HepG2 (cell line): ENCODE data around the gene SLC22A7. TPM values are rescaled to one million over a fixed set of nuclear protein-coding genes. Genes with fewer than 3 reads are reported as not detected.

Experiments
- ATAC-seq: fragments of 200-7000 bp; cut with Tn5 transposase; 3 replicates; pipeline ENCODE4 v1.9.1; 2020; ENCODE audit warnings: mild to moderate bottlenecking, moderate library complexity
- BruUV-seq: library from RNA; stranded (reverse); fragments of 400-500 nt; replicated peaks from 2 replicates; lab custom pipeline; 2021; lab: Mats Ljungman, UMichigan
- CTCF ChIA-PET: fragments of 300-600 bp; formaldehyde crosslinking; extraction: SDS; loops from one replicate; lab custom pipeline; 2021; ENCODE audit warnings: low total read pairs, inconsistent platforms, low intra/inter-chr PET ratio; lab: Yijun Ruan, JAX
- POLR2A ChIA-PET: fragments of 350-600 bp; sonication (Branson Sonifier 250); formaldehyde crosslinking; loops from one replicate; lab custom pipeline; 2020; ENCODE audit warnings: antibody characterized with exemption, inconsistent platforms; lab: Yijun Ruan, JAX
- DNase-seq: peaks from one replicate; pipeline ENCODE4 v3.0.0-alpha.2; 2015; ENCODE audit warnings: low spot score
- FAIRE-seq: peaks from 3 replicates; lab custom pipeline; 2011; peaks lifted over from hg19 to GRCh38; lab: Jason Lieb, UNC
- H2AFZ ChIP-seq: one replicate; pipeline ENCODE4 v1.6.1; 2011; ENCODE audit warnings: low read length, inconsistent platforms
- H3K27ac ChIP-seq: fragments of 300-600 bp; 3 replicates; pipeline ENCODE4 v1.8.0; 2011; ENCODE audit warnings: mixed run types, mild to moderate bottlenecking, mixed read lengths, low read length, inconsistent platforms; ENCODE audit not compliant: insufficient read depth; ENCODE audit errors: extremely low read length
- H3K27me3 ChIP-seq, 2 experiments: fragments of 200-600 bp in 1 of 2; 2 replicates in 1 of 2; 3 replicates in 1 of 2; pipeline versions ENCODE4 v1.6.0 to v1.8.0; 2011; ENCODE audit warnings: low read length in 2 of 2, mild to moderate bottlenecking in 2 of 2, moderate library complexity in 2 of 2, inconsistent platforms in 1 of 2; ENCODE audit not compliant: insufficient read depth in 2 of 2, control insufficient read depth in 1 of 2
- H3K36me3 ChIP-seq, 2 experiments: fragments of 200-600 bp in 1 of 2; replicated peaks in 1 of 2; 2 replicates in 1 of 2; 3 replicates in 1 of 2; pipeline versions ENCODE4 v1.5.1 to v1.8.0; 2011; ENCODE audit warnings: low read length in 2 of 2, inconsistent platforms in 1 of 2; ENCODE audit not compliant: insufficient read depth in 2 of 2, control insufficient read depth in 1 of 2
- H3K4me1 ChIP-seq: 2 replicates; pipeline ENCODE4 v1.5.1; 2012; ENCODE audit warnings: low read length, inconsistent platforms; ENCODE audit not compliant: insufficient read depth
- H3K4me2 ChIP-seq: 2 replicates; pipeline ENCODE4 v1.6.0; 2011; ENCODE audit warnings: low read depth, low read length, inconsistent platforms
- H3K4me3 ChIP-seq, 3 experiments: fragments of 200-600 bp in 1 of 3; sonication (generic), shearing (Covaris generic) in 1 of 3; replicated peaks in 1 of 3; 2 replicates each; pipeline ENCODE4 v1.5.1; 2011 to 2016; ENCODE audit warnings: low read length in 3 of 3, inconsistent platforms in 2 of 3, low read depth in 2 of 3, mild to moderate bottlenecking in 2 of 3, control low read depth in 1 of 3, mixed read lengths in 1 of 3; ENCODE audit not compliant: insufficient read depth in 1 of 3
- H3K79me2 ChIP-seq: one replicate; pipeline ENCODE4 v1.6.1; 2011; ENCODE audit warnings: low read length, inconsistent platforms; ENCODE audit not compliant: insufficient read depth
- H3K9ac ChIP-seq: 2 replicates; pipeline ENCODE4 v1.6.0; 2011; ENCODE audit warnings: mild to moderate bottlenecking, low read depth, low read length, inconsistent platforms; ENCODE audit not compliant: insufficient read depth
- H3K9me3 ChIP-seq: 2 replicates; pipeline ENCODE4 v1.5.1; 2012; ENCODE audit warnings: mild to moderate bottlenecking, low read length
- H4K20me1 ChIP-seq: 2 replicates; pipeline ENCODE4 v1.6.0; 2011; ENCODE audit warnings: inconsistent platforms, mild to moderate bottlenecking, low read length, moderate library complexity; ENCODE audit not compliant: insufficient read depth
- ARNTL ChIP-seq: sonication (generic); formaldehyde crosslinking; IDR thresholded peaks from 2 replicates; pipeline ENCODE4 v1.4.0; 2020; ENCODE audit warnings: mild to moderate bottlenecking, missing genetic modification reagents
- BORCS8-MEF2B ChIP-seq: sonication (generic); formaldehyde crosslinking; IDR thresholded peaks from 2 replicates; pipeline ENCODE4 v1.8.0; 2022; ENCODE audit warnings: mild to moderate bottlenecking, missing genetic modification reagents
- DMAP1 ChIP-seq: IDR thresholded peaks from 2 replicates; pipeline ENCODE4 v1.6.1; 2016
- FOSL2 ChIP-seq: sonication (generic); formaldehyde crosslinking; IDR thresholded peaks from 2 replicates; pipeline ENCODE4 v1.4.0; 2020; ENCODE audit warnings: missing genetic modification reagents
- FOXA3 ChIP-seq: IDR thresholded peaks from 2 replicates; pipeline ENCODE4 v1.6.1; 2016; ENCODE audit warnings: missing genetic modification reagents, missing compliant biosample characterization
- GATAD2A ChIP-seq: IDR thresholded peaks from 2 replicates; pipeline ENCODE4 v1.6.1; 2016
- HNRNPH1 ChIP-seq: fragments of 200-400 bp; formaldehyde crosslinking; optimal IDR thresholded peaks from 2 replicates; pipeline ENCODE3; 2017; ENCODE audit warnings: mild to moderate bottlenecking, low read depth, low read length
- MXD4 ChIP-seq: IDR thresholded peaks from 2 replicates; pipeline ENCODE4 v1.6.1; 2016; ENCODE audit warnings: mild to moderate bottlenecking, missing biosample characterization, missing genetic modification reagents
- NFIB ChIP-seq: sonication (generic); formaldehyde crosslinking; IDR thresholded peaks from 2 replicates; pipeline ENCODE4 v1.9.0; 2021; ENCODE audit warnings: missing genetic modification reagents, mild to moderate bottlenecking, borderline replicate concordance
- PITX1 ChIP-seq: sonication (generic); formaldehyde crosslinking; IDR thresholded peaks from 2 replicates; pipeline ENCODE4 v1.5.1; 2020; ENCODE audit warnings: mild to moderate bottlenecking, missing genetic modification reagents
- POLR2A ChIP-seq, 2 experiments: IDR thresholded peaks; 2 replicates each; pipeline ENCODE4 v1.6.1; 2011; ENCODE audit warnings: low read depth in 2 of 2, low read length in 2 of 2, mild to moderate bottlenecking in 1 of 2, moderate library complexity in 1 of 2; ENCODE audit not compliant: insufficient read depth in 1 of 2
- PRPF4 ChIP-seq: fragments of 200-400 bp; formaldehyde crosslinking; IDR thresholded peaks from 2 replicates; pipeline ENCODE4 v1.6.1; 2016; ENCODE audit warnings: low read length, low read depth; ENCODE audit not compliant: poor library complexity, severe bottlenecking
- RAD21 ChIP-seq: fragments of 450-650 bp; formaldehyde crosslinking; IDR thresholded peaks from 2 replicates; pipeline ENCODE4 v1.5.0; 2020; ENCODE audit warnings: mild to moderate bottlenecking
- RXRB ChIP-seq: IDR thresholded peaks from 2 replicates; pipeline ENCODE4 v1.6.1; 2016; ENCODE audit warnings: borderline replicate concordance, missing genetic modification reagents, missing compliant biosample characterization
- SKI ChIP-seq: fragments of 450-650 bp; IDR thresholded peaks from one replicate; pipeline ENCODE4 v1.6.1; 2018; ENCODE audit warnings: mild to moderate bottlenecking; ENCODE audit not compliant: partially characterized antibody
- ZKSCAN8 ChIP-seq: IDR thresholded peaks from 2 replicates; pipeline ENCODE4 v1.6.1; 2016; ENCODE audit warnings: borderline replicate concordance, missing genetic modification reagents, missing compliant biosample characterization
- ZNF501 ChIP-seq: sonication (generic); formaldehyde crosslinking; IDR thresholded peaks from 2 replicates; pipeline ENCODE4 v1.5.1; 2020; ENCODE audit warnings: mild to moderate bottlenecking, moderate library complexity, missing genetic modification reagents
- ZNF629 ChIP-seq: sonication (generic); formaldehyde crosslinking; conservative IDR thresholded peaks from 2 replicates; pipeline ENCODE4 v1.5.0; 2020; ENCODE audit warnings: missing genetic modification reagents
- ZNF788 ChIP-seq: sonication (generic); formaldehyde crosslinking; IDR thresholded peaks from 2 replicates; pipeline ENCODE4 v1.5.0; 2020; ENCODE audit warnings: mild to moderate bottlenecking, missing genetic modification reagents, borderline replicate concordance
- WGBS: methylation state at CpG from one replicate; pipeline ENCODE4 v1.1.6; 2017; ENCODE audit warnings: low lambda C conversion rate; 5-methylcytosine and 5-hydroxymethylcytosine counted together
- in situ Hi-C: cut with HindIII; loops from 2 replicates; pipeline ENCODE4 v1.10.0; 2017; ENCODE audit warnings: low pct_unique_long_range_greater_than_20kb; ENCODE audit not compliant: extremely low pct_ligation_motif_present
- intact Hi-C: fragments of 100-400 bp; cut with micrococcal nuclease; formaldehyde crosslinking; loops from one replicate; pipeline ENCODE4 v1.10.0; 2022; ENCODE audit not compliant: unreplicated experiment
- polyA plus RNA-seq, 8 experiments: library from polyadenylated mRNA; depleted of rRNA in 3 of 8; stranded (reverse) in 7 of 8; unstranded in 1 of 8; fragments of >200 nt; fragmentation: Illumina TruSeq in 4 of 8; extraction: Trizol in 4 of 8; gene quantifications; 2 replicates each; pipeline versions ENCODE4 v1.2.1 to v1.2.3, GENCODE V29; 2011 to 2016; ENCODE audit warnings: low read depth in 4 of 8, missing spikeins in 1 of 8, mixed read lengths in 1 of 8; ENCODE audit not compliant: insufficient read depth in 1 of 8
- total RNA-seq, 5 experiments: library from RNA; depleted of rRNA; stranded (reverse); fragments of >200 nt; fragmentation: Illumina TruSeq; extraction: Trizol; gene quantifications; 2 replicates each; pipeline ENCODE4 v1.2.3, GENCODE V29; 2016; ENCODE audit warnings: low read depth in 1 of 5
- TF ChIP-seq, protein P1 (sequence below): IDR thresholded peaks from 2 replicates; pipeline ENCODE4 v1.6.1; 2012; ENCODE audit warnings: low read depth, low read length, improper control_type of control experiment
- TF ChIP-seq, protein P2 (sequence below): sonication (generic); formaldehyde crosslinking; IDR thresholded peaks from 2 replicates; pipeline ENCODE4 v1.8.1; 2023; ENCODE audit warnings: mild to moderate bottlenecking, missing genetic modification reagents
- TF ChIP-seq, protein P3 (sequence below): sonication (generic); formaldehyde crosslinking; IDR thresholded peaks from 2 replicates; pipeline ENCODE4 v1.4.0; 2020; ENCODE audit warnings: mild to moderate bottlenecking, missing genetic modification reagents, borderline replicate concordance

Gene SLC22A7
- total and polyA plus RNA-seq, 2 of the 13 experiments (the other 11 are each of a cell fraction or from before 2014, with no cell fraction given), result 5.3 to 22.6 TPM

DNA sequence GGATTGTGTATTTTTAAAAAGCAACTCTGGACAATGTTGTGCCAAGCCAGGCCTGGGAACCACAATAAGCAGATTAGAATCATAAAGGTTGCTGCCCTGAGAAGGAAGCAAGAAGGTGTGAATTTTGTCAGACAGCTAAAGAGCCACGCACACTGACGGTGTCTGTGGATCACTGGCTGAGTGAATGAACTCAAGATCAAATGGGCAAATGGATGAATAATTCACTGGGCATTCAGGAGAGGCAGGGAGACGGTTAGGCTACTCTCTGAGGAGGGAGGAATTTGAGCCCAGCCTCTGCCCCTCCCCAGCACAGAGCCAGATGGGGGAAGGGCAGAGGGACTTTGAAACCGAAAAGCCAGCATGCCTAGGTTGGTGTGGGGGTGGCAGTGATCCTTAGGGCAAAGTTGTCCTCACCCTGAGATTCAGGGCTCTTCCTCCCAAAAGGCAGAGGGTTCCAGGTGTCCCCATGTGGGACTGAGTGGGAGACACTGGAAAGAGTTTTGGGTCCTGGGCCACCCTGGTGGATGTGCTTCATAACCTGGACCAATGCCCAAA is 19.5 kb upstream of the SLC22A7 start:
- intact Hi-C loops, result no loop called here
- TF ChIP-seq HNRNPH1 (no peak), PITX1 (CRISPR knock-in tag) (peak; percentile 83), MXD4 (CRISPR knock-in tag) (no peak), ZNF501 (CRISPR knock-in tag) (peak; percentile 80), PRPF4 (peak; percentile 96), FOXA3 (CRISPR knock-in tag) (peak; percentile 58), ZKSCAN8 (peak; percentile 32; the same call in 1 of the 2 replicates), POLR2A (IDR thresholded peaks at IDR 0.05; ENCODE audit: insufficient read depth in 1 of 2, low read depth in 2 of 2, low read length in 2 of 2) (peak in 1 of 2 experiments; percentile 42; a peak in 1 of 4 replicates), ARNTL (0 out of 2 replicates have a peak, but pooled peaks have one; percentile 24), DMAP1 (CRISPR knock-in tag) (peak; percentile 32; the same call in 1 of the 2 replicates), FOSL2 (CRISPR knock-in tag) (peak; percentile 69), RAD21 (CRISPR knock-in tag) (0 out of 2 replicates have a peak, but pooled peaks have one; percentile 46), NFIB (CRISPR knock-in tag) (no peak; the same call in 1 of the 2 replicates), SKI (peak; percentile 66), RXRB (CRISPR knock-in tag) (peak; percentile 65; the same call in 1 of the 2 replicates), ZNF629 (CRISPR knock-in tag) (no peak; the same call in 1 of the 2 replicates), ZNF788 (peak; percentile 58; the same call in 1 of the 2 replicates), BORCS8-MEF2B (CRISPR knock-in tag) (no peak; the same call in 1 of the 2 replicates), GATAD2A (peak; percentile 69; the same call in 1 of the 2 replicates)
- TF ChIP-seq, protein P1, sequence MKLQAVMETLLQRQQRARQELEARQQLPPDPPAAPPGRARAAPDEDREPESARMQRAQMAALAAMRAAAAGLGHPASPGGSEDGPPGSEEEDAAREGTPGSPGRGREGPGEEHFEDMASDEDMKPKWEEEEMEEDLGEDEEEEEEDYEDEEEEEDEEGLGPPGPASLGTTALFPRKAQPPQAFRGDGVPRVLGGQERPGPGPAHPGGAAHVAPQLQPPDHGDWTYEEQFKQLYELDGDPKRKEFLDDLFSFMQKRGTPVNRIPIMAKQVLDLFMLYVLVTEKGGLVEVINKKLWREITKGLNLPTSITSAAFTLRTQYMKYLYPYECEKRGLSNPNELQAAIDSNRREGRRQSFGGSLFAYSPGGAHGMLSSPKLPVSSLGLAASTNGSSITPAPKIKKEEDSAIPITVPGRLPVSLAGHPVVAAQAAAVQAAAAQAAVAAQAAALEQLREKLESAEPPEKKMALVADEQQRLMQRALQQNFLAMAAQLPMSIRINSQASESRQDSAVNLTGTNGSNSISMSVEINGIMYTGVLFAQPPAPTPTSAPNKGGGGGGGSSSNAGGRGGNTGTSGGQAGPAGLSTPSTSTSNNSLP, result peak; percentile 26; the same call in 1 of the 2 replicates
- TF ChIP-seq, protein P2, sequence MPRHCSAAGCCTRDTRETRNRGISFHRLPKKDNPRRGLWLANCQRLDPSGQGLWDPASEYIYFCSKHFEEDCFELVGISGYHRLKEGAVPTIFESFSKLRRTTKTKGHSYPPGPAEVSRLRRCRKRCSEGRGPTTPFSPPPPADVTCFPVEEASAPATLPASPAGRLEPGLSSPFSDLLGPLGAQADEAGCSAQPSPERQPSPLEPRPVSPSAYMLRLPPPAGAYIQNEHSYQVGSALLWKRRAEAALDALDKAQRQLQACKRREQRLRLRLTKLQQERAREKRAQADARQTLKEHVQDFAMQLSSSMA (CRISPR knock-in tag), result peak; percentile 59
- TF ChIP-seq, protein P3, sequence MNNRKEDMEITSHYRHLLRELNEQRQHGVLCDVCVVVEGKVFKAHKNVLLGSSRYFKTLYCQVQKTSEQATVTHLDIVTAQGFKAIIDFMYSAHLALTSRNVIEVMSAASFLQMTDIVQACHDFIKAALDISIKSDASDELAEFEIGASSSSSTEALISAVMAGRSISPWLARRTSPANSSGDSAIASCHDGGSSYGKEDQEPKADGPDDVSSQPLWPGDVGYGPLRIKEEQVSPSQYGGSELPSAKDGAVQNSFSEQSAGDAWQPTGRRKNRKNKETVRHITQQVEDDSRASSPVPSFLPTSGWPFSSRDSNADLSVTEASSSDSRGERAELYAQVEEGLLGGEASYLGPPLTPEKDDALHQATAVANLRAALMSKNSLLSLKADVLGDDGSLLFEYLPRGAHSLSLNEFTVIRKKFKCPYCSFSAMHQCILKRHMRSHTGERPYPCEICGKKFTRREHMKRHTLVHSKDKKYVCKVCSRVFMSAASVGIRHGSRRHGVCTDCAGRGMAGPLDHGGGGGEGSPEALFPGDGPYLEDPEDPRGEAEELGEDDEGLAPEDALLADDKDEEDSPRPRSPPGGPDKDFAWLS (CRISPR knock-in tag), result peak; percentile 82; the same call in 1 of the 2 replicates

More for the DNA sequence above, 19.5 kb upstream of the SLC22A7 start:
- in situ Hi-C loops, result no loop called here
- 0% methylated on average over 4 of the region's 4 CpGs for WGBS
- Histone ChIP-seq H2AFZ (no peak overlapping the region), H3K9ac (peak overlapping the region; percentile 97), H4K20me1 (no peaks in the 10 kb centered on the region), H3K4me2 (peak overlapping the region; percentile 88), H3K4me3 (peak overlapping the region in 2 of 3 experiments; percentile 40 to 86; a peak in 1 of 6 replicates), H3K79me2 (peaks cover 7% of the 10 kb centered on the region), H3K27ac (peak overlapping the region; percentile 94), H3K9me3 (no peaks in the 10 kb centered on the region), H3K36me3 (no peaks in the 10 kb centered on the region), H3K4me1 (peaks cover 91% of the 10 kb centered on the region), H3K27me3 (no peaks in the 10 kb centered on the region)
- TSS peak; percentile 78 for BruUV-seq
- FAIRE-seq, result peak; percentile 92
- ChIA-PET CTCF (no interaction called here), POLR2A (interaction anchor here (0.7 to 20.0 kb wide), 8 partner anchors 11 to 158 kb away, joined by 3 to 314 read pairs (median 6); partner anchors contain the start of genes DNPH1 and SLC22A7)
- peak; percentile 81 for DNase-seq
- peak; percentile 8 for ATAC-seq
